IMR-90 (cell line): ENCODE measurements around the gene EIF2B2. TPM values are rescaled to one million over a fixed set of nuclear protein-coding genes. Genes with fewer than 3 reads are reported as not detected.

Experiments used
- ATAC-seq: fragments of 200-7000 bp; cut with Tn5 transposase; 2 replicates; pipeline ENCODE4 v1.9.1; 2020; ENCODE audit warnings: low read depth, mild to moderate bottlenecking, moderate library complexity
- BruUV-seq: library from RNA; stranded (reverse); fragments of 400-500 nt; replicated peaks from 2 replicates; lab custom pipeline; 2021; lab: Mats Ljungman, UMichigan
- CTCF ChIA-PET: fragments of 300-600 bp; formaldehyde crosslinking; extraction: SDS; loops from one replicate; lab custom pipeline; 2021; ENCODE audit warnings: antibody characterized with exemption; lab: Yijun Ruan, JAX
- POLR2A ChIA-PET: fragments of 300-600 bp; sonication (Branson Sonifier 250); formaldehyde crosslinking; loops from one replicate; lab custom pipeline; 2022; ENCODE audit warnings: antibody characterized with exemption; ENCODE audit not compliant: unreplicated experiment; lab: Charles Lee
- DNase-seq: peaks from one replicate; pipeline ENCODE4 v3.0.0; 2013
- H2AFZ ChIP-seq: replicated peaks from 2 replicates; pipeline ENCODE3; 2013; ENCODE audit warnings: low read length, mild to moderate bottlenecking; ENCODE audit not compliant: poor library complexity
- H2AK5ac ChIP-seq: 2 replicates; pipeline ENCODE4 v1.6.1; 2013; ENCODE audit warnings: low read depth, low read length, inconsistent platforms
- H2AK9ac ChIP-seq: replicated peaks from 2 replicates; pipeline ENCODE3; 2013; ENCODE audit warnings: mild to moderate bottlenecking, low read depth, low read length, moderate library complexity; ENCODE audit not compliant: poor library complexity
- H2BK120ac ChIP-seq: 2 replicates; pipeline ENCODE4 v1.6.1; 2013; ENCODE audit warnings: low read depth, low read length, inconsistent platforms
- H2BK15ac ChIP-seq: 3 replicates; pipeline ENCODE4 v1.6.1; 2013; ENCODE audit warnings: low read depth, low read length, inconsistent platforms
- H2BK20ac ChIP-seq: 2 replicates; pipeline ENCODE4 v1.6.1; 2013; ENCODE audit warnings: low read depth, mild to moderate bottlenecking, inconsistent platforms, low read length, moderate library complexity
- H2BK5ac ChIP-seq: 2 replicates; pipeline ENCODE4 v1.6.1; 2013; ENCODE audit warnings: mild to moderate bottlenecking, low read depth, low read length, inconsistent platforms; ENCODE audit not compliant: poor library complexity, severe bottlenecking
- H3K14ac ChIP-seq: replicated peaks from 2 replicates; pipeline ENCODE4 v1.6.1; 2013; ENCODE audit warnings: low read depth, low read length, inconsistent platforms
- H3K18ac ChIP-seq: 2 replicates; pipeline ENCODE4 v1.6.1; 2013; ENCODE audit warnings: low read depth, low read length, control low read depth
- H3K23ac ChIP-seq: 2 replicates; pipeline ENCODE4 v1.6.1; 2013; ENCODE audit warnings: low read depth, low read length, inconsistent platforms
- H3K27ac ChIP-seq: 2 replicates; pipeline ENCODE4 v1.5.1; 2013; ENCODE audit warnings: mild to moderate bottlenecking, control low read depth, low read length; ENCODE audit not compliant: insufficient read depth
- H3K27me3 ChIP-seq: 2 replicates; pipeline ENCODE4 v1.6.1; 2013; ENCODE audit warnings: low read length; ENCODE audit not compliant: control insufficient read depth, insufficient read depth
- H3K36me3 ChIP-seq: 2 replicates; pipeline ENCODE4 v1.6.1; 2013; ENCODE audit warnings: low read length, mixed read lengths; ENCODE audit not compliant: control insufficient read depth, insufficient read depth
- H3K4ac ChIP-seq: 2 replicates; pipeline ENCODE4 v1.6.1; 2013; ENCODE audit warnings: low read depth, low read length, inconsistent platforms
- H3K4me1 ChIP-seq: 2 replicates; pipeline ENCODE4 v1.6.1; 2013; ENCODE audit warnings: low read length, mixed read lengths; ENCODE audit not compliant: control insufficient read depth, insufficient read depth
- H3K4me2 ChIP-seq: 2 replicates; pipeline ENCODE4 v1.6.1; 2013; ENCODE audit warnings: low read depth, mild to moderate bottlenecking, control low read depth, low read length, moderate library complexity
- H3K4me3 ChIP-seq: 2 replicates; pipeline ENCODE4 v1.5.1; 2013; ENCODE audit warnings: low read depth, mild to moderate bottlenecking, control low read depth, low read length, moderate library complexity; ENCODE audit not compliant: insufficient read depth
- H3K56ac ChIP-seq: 2 replicates; pipeline ENCODE4 v1.6.1; 2013; ENCODE audit warnings: low read length, inconsistent platforms; ENCODE audit not compliant: insufficient read depth; ENCODE audit errors: extremely low read depth
- H3K79me1 ChIP-seq, 2 experiments: 2 replicates each; pipeline ENCODE4 v1.6.1; 2013; ENCODE audit warnings: low read length in 2 of 2, inconsistent platforms in 1 of 2, low read depth in 1 of 2
- H3K9ac ChIP-seq: 2 replicates; pipeline ENCODE4 v1.6.1; 2013; ENCODE audit warnings: low read depth, low read length, control low read depth
- H3K9me1 ChIP-seq: 2 replicates; pipeline ENCODE4 v1.6.1; 2013; ENCODE audit warnings: low read length, inconsistent platforms; ENCODE audit not compliant: insufficient read depth
- H3K9me3 ChIP-seq: 2 replicates; pipeline ENCODE4 v1.6.1; 2013; ENCODE audit warnings: low read length; ENCODE audit not compliant: control insufficient read depth, insufficient read depth
- H4K20me1 ChIP-seq: 2 replicates; pipeline ENCODE4 v1.6.1; 2013; ENCODE audit warnings: low read length, inconsistent platforms; ENCODE audit not compliant: insufficient read depth
- H4K5ac ChIP-seq: 2 replicates; pipeline ENCODE4 v1.6.1; 2013; ENCODE audit warnings: mild to moderate bottlenecking, low read depth, low read length, control low read depth
- H4K8ac ChIP-seq, 2 experiments: 2 replicates each; pipeline ENCODE4 v1.6.1; 2013; ENCODE audit warnings: low read depth in 2 of 2, low read length in 2 of 2, control low read depth in 1 of 2, inconsistent platforms in 1 of 2
- H4K91ac ChIP-seq: 2 replicates; pipeline ENCODE4 v1.6.1; 2013; ENCODE audit warnings: low read depth, low read length, inconsistent platforms; ENCODE audit not compliant: insufficient read depth
- BHLHE40 ChIP-seq: fragments of 150-350 bp; IDR thresholded peaks from 2 replicates; pipeline ENCODE4 v1.6.1; 2016; ENCODE audit warnings: mild to moderate bottlenecking, low read depth, low read length
- MAZ ChIP-seq: IDR thresholded peaks from 2 replicates; pipeline ENCODE4 v1.6.1; 2012; ENCODE audit warnings: low read depth, mild to moderate bottlenecking, low read length, improper control_type of control experiment, moderate library complexity, borderline replicate concordance
- RAD21 ChIP-seq: IDR thresholded peaks from 2 replicates; pipeline ENCODE4 v1.6.1; 2012; ENCODE audit warnings: low read length, improper control_type of control experiment
- WGBS, 2 experiments: methylation state at CpG; one replicate each; pipeline versions ENCODE4 v1.1.5 to v1.1.7; 2013; ENCODE audit warnings: missing lambda C conversion rate in 2 of 2; ENCODE audit not compliant: insufficient read length in 1 of 2; ENCODE audit errors: extremely low coverage in 2 of 2; 5-methylcytosine and 5-hydroxymethylcytosine counted together
- dilution Hi-C: fragments of 300-500 bp; cut with HindIII; formaldehyde crosslinking; loops from one replicate; pipeline ENCODE4 v1.14.3; 2018; ENCODE audit warnings: low sequenced_read_pairs; ENCODE audit not compliant: unreplicated experiment
- in situ Hi-C: fragments of 300-500 bp; cut with MboI; formaldehyde crosslinking; loops from 3 replicates; pipeline ENCODE4 v1.14.3; 2019; ENCODE audit warnings: low sequenced_read_pairs, inconsistent platforms, mixed read lengths
- intact Hi-C: fragments of 100-400 bp; cut with micrococcal nuclease; formaldehyde crosslinking; loops from 2 replicates; pipeline ENCODE4 v1.10.0; 2022
- polyA plus RNA-seq, 3 experiments: library from polyadenylated mRNA; depleted of rRNA; stranded (reverse); fragments of >200 nt; gene quantifications; 2 replicates each; pipeline ENCODE4 v1.2.3, GENCODE V29; 2012; ENCODE audit warnings: low replicate concordance in 1 of 3
- total RNA-seq: library from RNA; depleted of rRNA; stranded (reverse); fragments of >200 nt; gene quantifications from 2 replicates; pipeline ENCODE4 v1.2.3, GENCODE V29; 2012
- TF ChIP-seq, protein P1 (sequence below): fragments of 150-350 bp; IDR thresholded peaks from 2 replicates; pipeline ENCODE4 v1.6.1; 2017; ENCODE audit warnings: mild to moderate bottlenecking, antibody characterized with exemption, low read length, low read depth
- TF ChIP-seq, protein P2 (sequence below): conservative IDR thresholded peaks from 2 replicates; pipeline ENCODE4 v1.5.1; 2012; ENCODE audit warnings: mild to moderate bottlenecking, low read depth, low read length, improper control_type of control experiment
- TF ChIP-seq, protein P3 (sequence below): fragments of 150-350 bp; IDR thresholded peaks from 2 replicates; pipeline ENCODE4 v1.6.1; 2016; ENCODE audit warnings: low read depth, mild to moderate bottlenecking, low read length, moderate library complexity, borderline replicate concordance

Gene EIF2B2
- total and polyA plus RNA-seq, 2 of the 4 experiments (the other 2 are of a cell fraction): 63.6 to 70.1 TPM

DNA sequence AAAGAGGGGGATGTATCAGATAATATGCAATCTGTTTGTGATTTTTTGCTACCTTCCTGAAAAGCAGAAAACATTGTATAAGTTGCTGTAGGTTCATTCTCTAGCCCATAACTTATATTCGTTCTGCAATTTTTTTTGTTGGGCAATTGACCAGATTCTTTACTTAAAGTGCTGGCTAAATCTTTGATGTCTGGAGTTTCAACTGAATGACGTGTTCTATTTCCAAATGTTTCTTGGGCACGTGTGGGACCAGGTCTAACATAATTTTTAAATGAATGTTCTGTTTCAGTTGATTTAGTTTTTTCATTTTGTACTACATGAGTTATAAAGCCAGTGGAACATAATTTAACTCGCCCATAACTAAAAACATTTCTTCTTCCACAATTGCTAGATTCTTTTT, 44.8 kb downstream of the EIF2B2 start:
- H4K20me1 ChIP-seq: no peaks in the 10 kb centered on the region
- no peak overlapping the region for H3K4me2 ChIP-seq
- no TSS peak for BruUV-seq
- ChIA-PET CTCF (no interaction called here), POLR2A (no interaction called here)
- no peak overlapping the region for H3K9ac ChIP-seq
- no peak overlapping the region for H3K23ac ChIP-seq
- no peak overlapping the region for H3K4ac ChIP-seq
- H3K9me1 ChIP-seq: peaks cover 4% of the 10 kb centered on the region
- ATAC-seq (no peak), DNase-seq (peak; percentile 21)
- H4K8ac ChIP-seq: no peak overlapping the region
- H2AK9ac ChIP-seq: no peak overlapping the region
- TF ChIP-seq, protein P1, sequence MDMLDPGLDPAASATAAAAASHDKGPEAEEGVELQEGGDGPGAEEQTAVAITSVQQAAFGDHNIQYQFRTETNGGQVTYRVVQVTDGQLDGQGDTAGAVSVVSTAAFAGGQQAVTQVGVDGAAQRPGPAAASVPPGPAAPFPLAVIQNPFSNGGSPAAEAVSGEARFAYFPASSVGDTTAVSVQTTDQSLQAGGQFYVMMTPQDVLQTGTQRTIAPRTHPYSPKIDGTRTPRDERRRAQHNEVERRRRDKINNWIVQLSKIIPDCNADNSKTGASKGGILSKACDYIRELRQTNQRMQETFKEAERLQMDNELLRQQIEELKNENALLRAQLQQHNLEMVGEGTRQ: 0 out of 2 replicates have a peak, but pooled peaks have one; percentile 8
- no peak for TF ChIP-seq RAD21
- no peak for TF ChIP-seq MAZ
- TF ChIP-seq, protein P2, sequence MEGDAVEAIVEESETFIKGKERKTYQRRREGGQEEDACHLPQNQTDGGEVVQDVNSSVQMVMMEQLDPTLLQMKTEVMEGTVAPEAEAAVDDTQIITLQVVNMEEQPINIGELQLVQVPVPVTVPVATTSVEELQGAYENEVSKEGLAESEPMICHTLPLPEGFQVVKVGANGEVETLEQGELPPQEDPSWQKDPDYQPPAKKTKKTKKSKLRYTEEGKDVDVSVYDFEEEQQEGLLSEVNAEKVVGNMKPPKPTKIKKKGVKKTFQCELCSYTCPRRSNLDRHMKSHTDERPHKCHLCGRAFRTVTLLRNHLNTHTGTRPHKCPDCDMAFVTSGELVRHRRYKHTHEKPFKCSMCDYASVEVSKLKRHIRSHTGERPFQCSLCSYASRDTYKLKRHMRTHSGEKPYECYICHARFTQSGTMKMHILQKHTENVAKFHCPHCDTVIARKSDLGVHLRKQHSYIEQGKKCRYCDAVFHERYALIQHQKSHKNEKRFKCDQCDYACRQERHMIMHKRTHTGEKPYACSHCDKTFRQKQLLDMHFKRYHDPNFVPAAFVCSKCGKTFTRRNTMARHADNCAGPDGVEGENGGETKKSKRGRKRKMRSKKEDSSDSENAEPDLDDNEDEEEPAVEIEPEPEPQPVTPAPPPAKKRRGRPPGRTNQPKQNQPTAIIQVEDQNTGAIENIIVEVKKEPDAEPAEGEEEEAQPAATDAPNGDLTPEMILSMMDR: no peak
- TF ChIP-seq, protein P3, sequence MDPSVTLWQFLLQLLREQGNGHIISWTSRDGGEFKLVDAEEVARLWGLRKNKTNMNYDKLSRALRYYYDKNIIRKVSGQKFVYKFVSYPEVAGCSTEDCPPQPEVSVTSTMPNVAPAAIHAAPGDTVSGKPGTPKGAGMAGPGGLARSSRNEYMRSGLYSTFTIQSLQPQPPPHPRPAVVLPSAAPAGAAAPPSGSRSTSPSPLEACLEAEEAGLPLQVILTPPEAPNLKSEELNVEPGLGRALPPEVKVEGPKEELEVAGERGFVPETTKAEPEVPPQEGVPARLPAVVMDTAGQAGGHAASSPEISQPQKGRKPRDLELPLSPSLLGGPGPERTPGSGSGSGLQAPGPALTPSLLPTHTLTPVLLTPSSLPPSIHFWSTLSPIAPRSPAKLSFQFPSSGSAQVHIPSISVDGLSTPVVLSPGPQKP: no peak
- peak; percentile 38; the same call in 1 of the 2 replicates for TF ChIP-seq BHLHE40
- H2AK5ac ChIP-seq: no peak overlapping the region
- in situ Hi-C loops: no loop called here
- no peaks in the 10 kb centered on the region for H3K36me3 ChIP-seq
- H3K18ac ChIP-seq: no peak overlapping the region
- H2BK20ac ChIP-seq: no peak overlapping the region
- intact Hi-C loops: no loop called here
- H2BK120ac ChIP-seq: no peak overlapping the region
- no peak overlapping the region for H2AFZ ChIP-seq
- peaks cover 10% of the 10 kb centered on the region for H3K4me1 ChIP-seq
- no CpG with 5 or more reads among the region's 4 CpGs for WGBS, 2 experiments
- H3K79me1 ChIP-seq: peaks cover 13 to 38% of the 10 kb centered on the region in 2 experiments; a peak in 3 of 4 replicates
- no peaks in the 10 kb centered on the region for H3K27me3 ChIP-seq
- H3K9me3 ChIP-seq: no peaks in the 10 kb centered on the region
- H3K4me3 ChIP-seq: no peak overlapping the region
- no peak overlapping the region for H4K5ac ChIP-seq
- dilution Hi-C loops: no loop called here
- no peak overlapping the region for H2BK5ac ChIP-seq
- no peak overlapping the region for H3K27ac ChIP-seq
- H4K91ac ChIP-seq: no peak overlapping the region
- no peak overlapping the region for H3K14ac ChIP-seq
- no peak overlapping the region for H2BK15ac ChIP-seq
- H3K56ac ChIP-seq: no peak overlapping the region
